GM18511 (cell line): ENCODE data around the gene S1PR1.
A peak's percentile ranks its signal among the peaks of the same experiment; 100 is the strongest.
"Not testable (repeated sequence)": the region's sequence is repeated elsewhere in the genome, so short reads cannot be mapped to it uniquely, and the experiment has no call there.

Experiments used
- ATAC-seq: cut with Tn5 transposase; IDR thresholded peaks from one replicate; pipeline ENCODE4 v1.9.1; 2021; ENCODE audit warnings: mild to moderate bottlenecking, moderate library complexity; ENCODE audit not compliant: unreplicated experiment

The S1PR1 gene

DNA sequence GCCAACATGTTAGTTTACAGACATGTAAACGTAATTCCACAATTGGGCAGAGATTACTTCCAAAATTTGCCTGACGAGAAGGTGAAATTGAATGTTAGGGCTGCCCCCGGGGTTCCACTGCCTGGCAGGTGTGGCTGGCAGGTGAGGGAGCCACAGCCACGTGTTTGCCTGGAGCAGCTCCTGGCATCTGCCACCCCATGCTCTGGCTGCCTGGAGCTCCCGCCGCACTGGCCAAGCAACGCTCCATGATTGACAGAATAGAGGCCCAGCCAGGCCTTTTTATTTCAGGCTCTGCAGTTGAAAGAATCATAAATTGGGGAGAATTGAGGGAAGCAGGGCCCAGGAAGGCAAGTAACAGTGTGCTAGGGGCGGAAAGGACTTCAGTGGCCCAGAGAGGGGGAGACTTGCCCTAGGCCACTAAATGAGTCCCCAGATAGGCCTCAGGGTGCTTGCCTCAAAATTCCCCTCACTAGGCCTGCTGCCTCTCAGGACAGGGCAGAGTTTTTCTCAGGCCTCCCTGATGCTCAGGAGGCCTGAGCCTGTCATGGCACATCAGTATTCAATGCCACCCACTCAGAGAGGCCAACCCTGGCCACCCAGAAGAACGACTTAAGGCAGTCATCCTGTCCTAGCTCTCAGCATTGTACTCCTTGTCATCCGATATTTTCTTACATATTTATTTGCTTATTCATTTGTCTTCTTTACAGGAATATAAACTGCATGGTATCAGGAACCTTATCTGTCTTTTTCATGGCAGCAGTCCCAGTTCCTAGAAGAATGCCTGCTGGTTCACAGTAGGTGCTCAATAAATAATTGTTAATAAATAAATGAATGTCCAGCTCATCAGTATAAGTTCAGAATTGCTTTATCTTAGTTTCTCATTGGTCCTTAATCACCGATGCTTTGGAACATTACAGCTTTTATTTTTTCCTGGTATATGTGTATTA lies 16.6 kb upstream of the S1PR1 start:
- ATAC-seq = no peak

DNA sequence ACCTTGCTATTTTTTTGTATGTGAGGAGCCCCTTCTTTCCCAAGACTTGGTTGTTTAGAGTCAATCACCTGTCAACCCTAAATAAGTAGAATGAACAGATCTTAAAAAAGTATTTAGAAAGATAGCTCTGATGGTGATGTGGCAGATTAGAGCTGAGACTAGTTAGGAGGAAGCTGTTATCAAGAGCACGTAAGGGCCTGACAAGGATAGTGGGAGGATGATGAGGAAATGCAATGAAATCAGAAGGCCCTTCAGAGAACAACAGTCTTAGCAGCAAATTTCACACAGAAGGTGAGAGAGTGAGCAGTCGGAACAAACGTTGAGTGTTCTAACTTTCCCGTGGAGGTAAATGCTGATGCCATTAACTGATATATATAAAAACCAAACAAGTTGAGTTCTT lies 15.9 kb upstream of the S1PR1 start:
- no peak for ATAC-seq

GRCh38 chr1:101221945-101222429 lies 14.8 kb upstream of the S1PR1 start:
- peak; percentile 97 for ATAC-seq

- no peak for ATAC-seq
Observed at GRCh38 chr1:101227837-101228236, 9.0 kb upstream of the S1PR1 start.

DNA sequence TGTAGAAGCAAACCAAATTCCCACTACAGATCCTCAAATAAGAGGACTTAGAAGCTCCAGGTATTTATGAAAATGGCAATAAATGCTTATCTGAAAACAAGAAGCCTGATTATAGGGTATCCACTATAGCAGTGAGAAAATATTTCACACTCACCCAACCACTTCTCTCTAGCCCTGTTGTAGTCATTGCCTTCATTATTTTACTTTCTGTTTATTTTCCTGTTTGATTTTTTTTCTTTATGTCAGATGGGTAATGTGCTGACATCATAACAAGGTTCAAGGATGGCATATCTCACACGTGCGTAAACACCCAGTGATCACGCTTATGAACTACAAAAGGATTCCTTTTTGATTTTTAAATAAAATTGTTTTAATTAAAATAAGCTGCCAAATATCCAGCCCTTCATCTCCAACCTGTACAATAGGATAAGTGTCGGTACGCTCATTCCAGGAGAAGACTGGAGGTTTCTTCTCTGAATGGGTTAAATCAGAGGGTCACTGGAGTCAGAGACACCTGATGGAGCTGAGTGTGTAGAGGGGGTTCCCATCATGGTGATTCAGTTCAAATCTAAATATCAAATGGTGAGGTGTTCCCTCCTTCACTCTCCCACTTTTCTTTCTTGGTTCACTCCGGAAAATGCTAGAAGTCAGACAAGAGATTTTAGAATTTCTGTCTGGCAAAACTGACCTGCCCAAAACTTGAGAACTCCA lies 8.2 kb upstream of the S1PR1 start:
- no peak for ATAC-seq

DNA sequence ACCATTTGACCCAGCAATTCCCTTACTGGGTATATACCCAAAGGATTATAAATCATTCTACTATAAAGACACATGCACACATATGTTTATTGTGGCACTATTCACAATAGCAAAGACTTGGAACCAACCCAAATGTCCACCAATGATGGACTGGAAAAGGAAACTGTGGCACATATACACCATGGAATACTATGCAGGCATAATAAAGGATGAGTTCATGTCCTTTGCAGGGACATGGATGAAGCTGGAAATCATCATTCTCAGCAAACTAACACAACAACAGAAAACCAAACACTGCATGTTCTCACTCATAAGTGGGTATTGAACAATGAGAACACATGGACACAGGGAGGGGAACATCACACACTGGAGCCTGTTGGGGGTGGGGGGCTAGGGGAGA lies 4.6 kb upstream of the S1PR1 start:
- ATAC-seq = not testable (repeated sequence)

DNA sequence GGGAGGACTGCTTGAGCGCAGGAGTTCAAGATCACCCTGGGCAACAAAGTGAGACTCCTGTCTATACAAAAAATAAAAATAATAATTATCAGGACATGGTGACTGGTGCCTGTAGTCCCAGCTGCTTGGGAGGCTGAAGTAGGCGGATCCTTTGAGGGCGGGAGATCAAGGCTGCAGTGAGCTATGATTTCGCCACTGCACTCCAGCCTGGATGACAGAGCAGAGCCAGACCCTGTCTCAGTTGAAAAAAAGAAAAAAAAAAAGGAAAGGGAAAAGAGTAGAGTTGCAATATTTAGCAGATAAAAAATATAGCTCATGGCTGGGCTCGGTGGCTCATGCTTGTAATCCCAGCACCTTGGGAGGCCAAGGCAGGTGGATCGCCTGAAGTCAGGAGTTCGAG lies 3.3 kb upstream of the S1PR1 start:
- ATAC-seq = no peak

DNA sequence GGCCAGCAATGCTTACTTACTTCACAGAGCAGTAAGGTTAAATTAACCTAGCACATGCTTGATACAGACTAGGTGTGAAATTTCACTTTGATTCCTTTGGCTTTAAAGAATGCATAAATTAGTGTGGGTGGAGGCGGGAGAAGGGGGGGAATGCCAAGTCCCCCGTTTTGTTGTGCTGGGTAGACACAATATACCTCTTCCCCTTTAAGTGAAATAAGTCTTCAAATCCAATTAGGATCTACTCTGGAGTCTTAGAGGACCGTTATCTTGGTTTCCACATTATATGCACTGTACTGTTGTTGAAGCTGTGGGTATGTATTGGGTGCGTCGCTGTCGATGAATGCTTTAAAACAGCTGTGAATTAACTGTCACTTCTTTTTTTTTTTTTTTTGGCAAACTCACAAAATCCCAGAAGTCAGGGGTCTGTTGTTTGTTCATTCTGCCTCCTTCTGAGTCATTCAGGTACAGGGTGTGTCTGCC lies 1.6 kb upstream of the S1PR1 start:
- ATAC-seq = peak; percentile 1

DNA sequence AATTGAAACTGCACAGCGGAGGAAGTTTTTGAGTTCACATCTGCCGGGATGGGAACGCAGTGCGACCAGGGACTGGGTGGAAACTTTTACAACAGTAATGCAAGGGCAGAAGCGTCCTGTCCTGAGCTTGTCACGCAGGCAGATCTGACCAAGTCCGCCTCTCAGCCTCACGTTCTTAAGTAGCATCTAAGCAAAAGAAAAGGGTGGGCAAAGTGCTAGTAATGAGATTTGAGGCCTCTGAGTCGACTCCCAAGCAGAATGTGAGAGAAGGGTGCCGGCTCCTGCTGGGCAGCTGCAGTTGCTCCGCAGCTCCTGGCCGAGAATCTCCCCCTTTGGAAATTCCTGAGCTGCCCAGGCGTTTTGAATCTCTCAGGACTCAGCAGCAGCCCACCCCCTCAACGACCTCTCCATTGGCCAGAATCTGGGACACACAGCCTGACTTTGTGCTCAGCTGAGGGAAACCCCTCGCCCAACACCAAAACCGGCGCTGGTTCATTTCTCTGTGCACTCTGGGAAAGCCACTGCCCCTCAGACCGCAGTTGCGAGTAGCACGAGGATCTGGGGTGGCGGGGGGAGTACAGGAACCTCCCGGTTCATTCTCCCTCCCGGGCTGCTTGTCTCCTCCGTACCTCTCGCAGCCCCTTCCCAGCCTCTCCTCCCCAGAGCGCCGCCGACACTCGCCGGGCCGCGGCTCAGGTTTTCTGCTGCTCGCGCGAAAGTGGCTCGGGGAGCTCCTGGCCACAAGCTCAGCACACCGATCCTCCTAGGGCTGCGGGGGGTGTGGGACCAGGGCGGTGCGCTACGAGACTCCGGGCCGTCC lies 913 bp upstream of the S1PR1 start:
- peak; percentile 69 for ATAC-seq

DNA sequence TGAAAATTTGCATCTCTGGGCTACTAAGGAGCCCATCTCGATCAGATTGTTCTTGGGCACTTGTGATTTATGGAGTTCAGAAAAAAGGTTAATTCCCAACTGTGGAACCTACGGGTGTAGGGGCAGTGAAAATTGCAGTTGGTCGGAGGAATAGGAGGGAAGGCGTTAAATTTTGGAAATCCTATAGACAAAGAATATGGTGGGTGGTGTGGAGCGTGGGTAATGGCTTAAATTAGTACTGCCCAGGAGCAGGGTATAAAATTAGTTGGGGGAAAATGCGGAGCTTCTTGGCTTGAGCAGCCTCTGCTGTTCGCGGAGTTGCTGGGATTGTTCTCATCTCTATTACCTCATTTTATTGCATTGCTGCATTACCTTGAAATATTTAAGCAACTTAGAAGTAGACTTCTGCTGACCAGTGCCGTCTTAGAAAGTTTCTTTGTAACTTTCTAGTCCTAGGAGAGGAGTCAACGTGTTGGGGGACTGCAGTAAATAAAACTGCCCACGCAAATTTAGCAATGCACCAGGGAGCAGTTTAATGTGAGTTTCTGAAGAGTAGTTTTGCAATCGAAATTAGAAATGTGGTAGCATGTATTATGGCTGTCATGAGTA lies 514 bp downstream of the S1PR1 start:
- ATAC-seq = no peak

DNA sequence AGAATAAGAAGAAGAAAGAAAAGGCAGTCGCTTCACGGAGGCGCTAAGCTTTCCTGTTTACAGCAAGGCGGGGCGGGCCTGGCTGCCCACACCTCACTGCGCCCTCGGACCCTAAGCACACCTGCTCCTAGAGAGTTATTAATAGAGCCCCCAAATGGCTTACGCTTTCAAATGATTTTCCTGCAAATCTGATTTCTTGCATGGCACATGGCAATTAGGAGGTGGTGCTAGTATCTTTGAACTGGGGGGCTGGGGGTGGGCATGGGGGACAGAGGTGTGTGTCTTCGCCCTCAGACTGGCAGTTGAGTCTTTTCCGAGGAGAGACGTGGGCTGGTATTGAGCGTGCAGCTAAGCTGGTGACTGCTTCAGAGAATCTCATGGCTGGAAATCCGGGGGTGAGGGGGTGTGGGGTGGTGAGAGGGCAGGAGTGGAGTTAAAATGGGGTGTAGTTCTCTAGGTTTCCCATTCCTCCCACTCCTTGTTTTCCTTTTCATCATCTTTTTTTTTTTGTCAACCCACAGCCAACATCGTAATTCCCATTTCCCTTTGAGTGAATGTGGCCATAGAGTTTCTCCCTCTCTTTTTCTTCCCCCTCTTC lies 1.3 kb downstream of the S1PR1 start:
- ATAC-seq = no peak

- ATAC-seq = peak; percentile 10
Observed at GRCh38 chr1:101238681-101239094, 1.9 kb downstream of the S1PR1 start.

GRCh38 chr1:101239095-101240040 lies 2.5 kb downstream of the S1PR1 start:
- ATAC-seq = no peak

DNA sequence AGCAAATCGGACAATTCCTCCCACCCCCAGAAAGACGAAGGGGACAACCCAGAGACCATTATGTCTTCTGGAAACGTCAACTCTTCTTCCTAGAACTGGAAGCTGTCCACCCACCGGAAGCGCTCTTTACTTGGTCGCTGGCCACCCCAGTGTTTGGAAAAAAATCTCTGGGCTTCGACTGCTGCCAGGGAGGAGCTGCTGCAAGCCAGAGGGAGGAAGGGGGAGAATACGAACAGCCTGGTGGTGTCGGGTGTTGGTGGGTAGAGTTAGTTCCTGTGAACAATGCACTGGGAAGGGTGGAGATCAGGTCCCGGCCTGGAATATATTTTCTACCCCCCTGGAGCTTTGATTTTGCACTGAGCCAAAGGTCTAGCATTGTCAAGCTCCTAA lies 3.2 kb downstream of the S1PR1 start:
- no peak for ATAC-seq

DNA sequence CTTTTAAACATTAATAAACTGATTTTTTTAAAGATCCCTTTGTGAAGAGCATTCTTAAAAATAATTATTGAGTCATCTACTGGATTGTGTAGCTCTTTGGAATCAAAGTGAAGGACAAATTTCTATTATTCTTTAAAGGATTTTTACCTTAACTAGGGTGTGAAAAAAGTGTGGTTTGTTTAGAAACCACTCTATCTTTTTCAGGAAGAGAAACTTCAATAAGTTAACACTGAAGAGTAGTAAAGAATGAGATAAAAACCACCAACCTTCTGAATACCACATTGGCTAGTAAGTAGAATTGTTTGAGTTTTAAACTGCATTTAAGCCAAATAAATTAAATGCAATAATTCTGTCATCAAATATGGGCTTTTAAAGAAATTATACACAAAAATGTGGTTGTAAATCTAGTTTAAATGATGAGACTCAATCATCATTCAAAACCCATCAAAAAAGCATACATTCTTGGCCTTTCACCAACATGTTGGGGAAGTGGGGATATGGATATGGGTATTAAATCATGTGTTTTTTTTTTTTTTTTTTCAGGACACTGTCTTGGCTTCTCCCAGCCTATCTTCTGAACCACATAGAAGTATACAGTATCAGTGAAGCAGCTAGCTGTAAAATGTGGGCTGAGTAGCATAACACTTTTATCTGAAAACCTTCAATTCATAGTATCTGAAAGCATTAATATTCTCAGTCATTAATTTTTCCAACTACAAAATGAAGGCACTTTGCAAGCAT lies 4.8 kb downstream of the S1PR1 start:
- no peak for ATAC-seq

DNA sequence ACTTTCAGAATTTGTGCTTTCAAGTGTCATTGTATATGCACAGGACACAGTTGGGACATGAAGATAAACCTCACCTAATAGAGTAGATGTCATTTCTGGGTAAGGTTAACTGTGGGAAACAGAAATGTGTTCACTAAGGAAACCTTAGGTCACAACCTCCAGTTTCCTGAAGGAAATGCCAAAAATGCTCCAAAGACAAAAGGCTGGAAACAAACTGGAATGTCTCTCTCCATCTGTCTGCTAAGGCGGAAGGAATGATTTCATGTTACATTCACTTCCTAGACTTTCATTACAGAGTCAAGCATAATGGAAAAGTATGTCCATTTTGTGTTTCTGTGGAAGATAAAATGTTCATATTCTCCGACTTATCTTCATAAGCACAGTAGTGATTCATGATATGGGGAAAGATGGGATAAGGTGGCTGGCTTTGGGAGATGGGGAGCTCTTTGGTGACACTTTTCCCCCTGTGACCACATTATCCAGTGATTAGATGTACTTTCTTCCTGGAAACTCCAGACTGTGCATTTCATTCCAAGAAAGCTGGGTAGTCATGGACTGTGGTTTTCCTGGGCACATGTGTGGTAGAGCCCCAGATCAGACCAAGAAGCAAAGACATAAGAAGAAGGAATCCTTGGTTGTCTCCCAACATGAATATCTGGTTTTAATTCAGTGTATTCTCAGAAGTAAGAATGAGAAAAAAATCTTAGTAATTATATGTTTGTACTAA lies 5.7 kb downstream of the S1PR1 start:
- ATAC-seq = no peak

DNA sequence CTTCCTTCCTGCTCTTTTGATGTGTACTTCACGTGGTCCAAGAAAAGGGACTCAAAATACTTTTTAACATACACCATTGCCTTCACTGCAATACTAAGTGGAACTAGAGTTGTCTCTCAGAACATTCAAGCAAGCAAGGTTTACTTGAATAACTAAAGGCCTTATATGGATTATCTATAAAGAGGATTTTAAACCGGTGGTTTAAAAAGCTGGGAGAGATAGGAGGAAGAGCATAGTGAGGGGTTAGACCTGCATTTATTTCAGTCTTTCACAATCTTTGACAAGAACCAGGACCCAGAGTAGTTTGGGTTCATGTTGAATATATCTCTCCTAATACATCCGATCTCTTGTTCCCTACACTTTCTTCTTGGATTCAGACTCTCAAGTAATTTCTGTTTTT lies 6.9 kb downstream of the S1PR1 start:
- ATAC-seq = no peak

GRCh38 chr1:101244842-101245241 lies 8.0 kb downstream of the S1PR1 start:
- no peak for ATAC-seq
